K562 (cell line): ENCODE data around the gene C13orf46. TPM values are rescaled to one million over a fixed set of nuclear protein-coding genes. Genes with fewer than 3 reads are reported as not detected.

Source experiments
- ATAC-seq: fragments of 200-7000 bp; cut with Tn5 transposase; 3 replicates; pipeline ENCODE4 v1.9.1; 2020; ENCODE audit warnings: moderate library complexity
- BruUV-seq: library from RNA; stranded (reverse); fragments of 400-500 nt; replicated peaks from 2 replicates; lab custom pipeline; 2021; lab: Mats Ljungman, UMichigan
- CTCF ChIA-PET: fragments of 300-600 bp; formaldehyde crosslinking; extraction: SDS; loops from one replicate; lab custom pipeline; 2021; ENCODE audit warnings: low intra/inter-chr PET ratio; lab: Yijun Ruan, JAX
- POLR2A ChIA-PET: fragments of 300-600, 350-650 bp; sonication (Branson Sonifier 250); formaldehyde crosslinking; extraction: SDS; loops from one replicate; lab custom pipeline; 2021; ENCODE audit warnings: antibody characterized with exemption, inconsistent platforms; lab: Yijun Ruan, JAX
- DNase-seq, 4 experiments: peaks; one replicate each; pipeline versions ENCODE4 v3.0.0 to v3.0.0-alpha.2; 2011 to 2018; ENCODE audit warnings: low spot score in 3 of 4, mixed read lengths in 3 of 4; ENCODE audit errors: extremely low read depth in 1 of 4
- FAIRE-seq: peaks from 2 replicates; lab custom pipeline; 2011; peaks lifted over from hg19 to GRCh38; lab: Jason Lieb, UNC
- H2AFZ ChIP-seq: 2 replicates; pipeline ENCODE4 v1.6.0; 2011; ENCODE audit warnings: low read depth, low read length, control low read depth, inconsistent platforms
- H3K27ac ChIP-seq: fragments of 200-600 bp; 3 replicates; pipeline ENCODE4 v1.8.0; 2011; ENCODE audit warnings: low read depth, mild to moderate bottlenecking, control low read depth, inconsistent platforms, low read length, moderate library complexity, mixed read lengths; ENCODE audit errors: extremely low read depth
- H3K27me3 ChIP-seq, 2 experiments: fragments of 300-600 bp in 1 of 2; 2 replicates in 1 of 2; 3 replicates in 1 of 2; pipeline versions ENCODE4 v1.6.0 to v1.8.0; 2011; ENCODE audit warnings: inconsistent platforms in 2 of 2, low read length in 2 of 2, mild to moderate bottlenecking in 1 of 2, mixed read lengths in 1 of 2, moderate library complexity in 1 of 2; ENCODE audit not compliant: control insufficient read depth in 2 of 2, insufficient read depth in 2 of 2
- H3K36me3 ChIP-seq: fragments of 300-600 bp; 3 replicates; pipeline ENCODE4 v1.8.0; 2011; ENCODE audit warnings: mild to moderate bottlenecking, low read length, inconsistent platforms; ENCODE audit not compliant: control insufficient read depth, insufficient read depth
- H3K4me1 ChIP-seq, 2 experiments: fragments of 200-600 bp in 1 of 2; replicated peaks in 1 of 2; 2 replicates in 1 of 2; 3 replicates in 1 of 2; pipeline versions ENCODE4 v1.5.1 to v1.8.0; 2011; ENCODE audit warnings: inconsistent platforms in 2 of 2, low read length in 2 of 2, mild to moderate bottlenecking in 1 of 2, mixed read lengths in 1 of 2, moderate library complexity in 1 of 2; ENCODE audit not compliant: control insufficient read depth in 2 of 2, insufficient read depth in 2 of 2
- H3K4me2 ChIP-seq: 2 replicates; pipeline ENCODE4 v1.6.1; 2011; ENCODE audit warnings: low read length, control low read depth, inconsistent platforms, mixed read lengths; ENCODE audit not compliant: insufficient read depth
- H3K4me3 ChIP-seq: fragments of 200-600 bp; sonication (generic), shearing (Covaris generic); 2 replicates; pipeline ENCODE4 v1.5.1; 2016; ENCODE audit warnings: control low read depth, inconsistent platforms
- H3K79me2 ChIP-seq: fragments of 200-600 bp; 3 replicates; pipeline ENCODE4 v1.8.0; 2011; ENCODE audit warnings: low read length, inconsistent platforms; ENCODE audit not compliant: control insufficient read depth, insufficient read depth
- H3K9ac ChIP-seq, 2 experiments: 2 replicates each; pipeline versions ENCODE4 v1.6.0 to v1.6.1; 2011; ENCODE audit warnings: low read depth in 2 of 2, low read length in 2 of 2, control low read depth in 1 of 2, inconsistent platforms in 1 of 2, mild to moderate bottlenecking in 1 of 2, mixed read lengths in 1 of 2; ENCODE audit not compliant: insufficient read depth in 1 of 2
- H3K9me1 ChIP-seq: one replicate; pipeline ENCODE4 v1.6.0; 2011; ENCODE audit warnings: inconsistent platforms, mild to moderate bottlenecking, low read length, moderate library complexity; ENCODE audit not compliant: control insufficient read depth, insufficient read depth
- H3K9me3 ChIP-seq: replicated peaks from 2 replicates; pipeline ENCODE4 v1.5.1; 2011; ENCODE audit warnings: low read depth, low read length, inconsistent platforms; ENCODE audit not compliant: control insufficient read depth, insufficient read depth
- H4K20me1 ChIP-seq: replicated peaks from 2 replicates; pipeline ENCODE4 v1.6.1; 2011; ENCODE audit warnings: low read length, inconsistent platforms, mixed read lengths; ENCODE audit not compliant: control insufficient read depth, insufficient read depth
- DPF2 ChIP-seq: fragments of 450-650 bp; IDR thresholded peaks from 2 replicates; pipeline ENCODE4 v1.6.1; 2016
- IRF2 ChIP-seq: sonication (generic); formaldehyde crosslinking; IDR thresholded peaks from 2 replicates; pipeline ENCODE4 v1.8.1; 2022; ENCODE audit warnings: mild to moderate bottlenecking, missing genetic modification reagents
- L3MBTL2 ChIP-seq: fragments of 450-650 bp; IDR thresholded peaks from 2 replicates; pipeline ENCODE4 v1.6.1; 2016; ENCODE audit warnings: mild to moderate bottlenecking, moderate library complexity
- LEF1 ChIP-seq: fragments of 450-650 bp; IDR thresholded peaks from 2 replicates; pipeline ENCODE4 v1.6.1; 2016; ENCODE audit warnings: mild to moderate bottlenecking
- NCOA4 ChIP-seq: fragments of 450-650 bp; IDR thresholded peaks from 2 replicates; pipeline ENCODE4 v1.6.1; 2018; ENCODE audit warnings: mild to moderate bottlenecking; ENCODE audit not compliant: partially characterized antibody
- POLR3G ChIP-seq: IDR thresholded peaks from 2 replicates; pipeline ENCODE4 v1.6.1; 2011; ENCODE audit not compliant: insufficient read length, insufficient replicate concordance; ENCODE audit errors: extremely low read depth
- RFX1 ChIP-seq: fragments of 450-650 bp; IDR thresholded peaks from 2 replicates; pipeline ENCODE4 v1.6.1; 2016; ENCODE audit warnings: mild to moderate bottlenecking, moderate library complexity
- RFX7 ChIP-seq: fragments of 250-450 bp; sonication (Bioruptor Pico); IDR thresholded peaks from 2 replicates; pipeline ENCODE4 v1.5.1; 2021; ENCODE audit warnings: mild to moderate bottlenecking
- SIN3B ChIP-seq: fragments of 450-650 bp; IDR thresholded peaks from 2 replicates; pipeline ENCODE4 v1.6.1; 2017; ENCODE audit warnings: low read depth, mild to moderate bottlenecking, moderate library complexity
- SP1 ChIP-seq: sonication (generic); formaldehyde crosslinking; IDR thresholded peaks from 2 replicates; pipeline ENCODE4 v1.8.1; 2022; ENCODE audit warnings: mild to moderate bottlenecking, missing genetic modification reagents
- ZBTB8A ChIP-seq: fragments of 450-650 bp; IDR thresholded peaks from 2 replicates; pipeline ENCODE4 v1.6.1; 2018; ENCODE audit warnings: mild to moderate bottlenecking, moderate library complexity; ENCODE audit not compliant: partially characterized antibody
- ZNF124 ChIP-seq: sonication (generic); formaldehyde crosslinking; IDR thresholded peaks from 2 replicates; pipeline ENCODE4 v1.8.1; 2022; ENCODE audit warnings: missing genetic modification reagents
- ZNF551 ChIP-seq: fragments of 250-450 bp; sonication (Bioruptor Pico); IDR thresholded peaks from 2 replicates; pipeline ENCODE4 v1.5.0; 2021; ENCODE audit warnings: mild to moderate bottlenecking, moderate library complexity
- WGBS: fragments of 100-300 bp; shearing (Covaris generic); methylation state at CpG from one replicate; pipeline ENCODE4 v1.1.6; 2016; ENCODE audit warnings: low coverage, mixed read lengths; ENCODE audit not compliant: insufficient coverage; ENCODE audit errors: missing lambda C conversion rate; 5-methylcytosine and 5-hydroxymethylcytosine counted together
- in situ Hi-C: fragments of 300-500 bp; cut with MboI; formaldehyde crosslinking; loops from 4 replicates; pipeline ENCODE4 v1.15.0; 2018; ENCODE audit warnings: inconsistent platforms, mixed read lengths
- intact Hi-C: fragments of 100-400 bp; cut with micrococcal nuclease; formaldehyde crosslinking; loops from 2 replicates; pipeline ENCODE4 v1.14.2; 2022
- polyA plus RNA-seq, 8 experiments: library from polyadenylated mRNA; depleted of rRNA in 4 of 8; stranded (reverse) in 5 of 8; unstranded in 3 of 8; fragments of >200 nt; fragmentation: Nextera tagmentation in 2 of 8; fragmentation: Illumina TruSeq in 1 of 8; extraction: Ambion mirVana in 2 of 8; extraction: Trizol in 1 of 8; gene quantifications; 2 replicates each; pipeline versions ENCODE4 v1.2.1 to v1.2.3, GENCODE V29; 2011 to 2014; ENCODE audit warnings: inconsistent platforms in 1 of 8, missing spikeins in 1 of 8
- total RNA-seq, 7 experiments: library from RNA; depleted of rRNA in 6 of 7; stranded (reverse); fragments of >200 nt in 6 of 7; fragmentation: Illumina TruSeq in 2 of 7; extraction: Trizol in 2 of 7; gene quantifications; 2 replicates each; pipeline versions ENCODE4 v1.2.1 to v1.2.3, GENCODE V29; 2011 to 2021; ENCODE audit warnings: low replicate concordance in 1 of 7

C13orf46 gene
- total and polyA plus RNA-seq, 9 of the 15 experiments (the other 6 are each of a cell fraction or from before 2014, with no cell fraction given), result 0.04 to 0.24 (median 0.05) TPM; not detected in 4

DNA sequence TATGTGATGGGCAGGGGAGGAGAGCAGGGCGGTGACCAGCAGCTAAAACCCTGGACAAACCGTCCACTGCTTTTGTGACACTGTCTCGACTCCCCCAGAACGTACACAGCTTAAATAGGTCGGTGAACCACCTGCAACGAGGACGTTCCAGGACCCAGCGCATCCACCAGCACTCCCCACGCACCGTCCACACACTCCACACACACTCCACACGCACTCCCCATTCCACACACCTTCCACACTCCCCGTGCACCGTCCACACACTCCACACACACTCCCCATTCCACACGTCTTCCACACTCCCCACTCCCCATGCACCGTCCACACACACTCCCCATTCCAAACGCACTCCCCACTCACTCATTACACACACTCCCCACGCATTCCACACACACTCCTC lies 38.3 kb upstream of the C13orf46 start:
- FAIRE-seq (no peak), ATAC-seq (no peak), DNase-seq (no peak)
- ChIA-PET POLR2A (no interaction called here), CTCF (no interaction called here)
- intact Hi-C loops (no loop called here), in situ Hi-C loops (no loop called here)
- BruUV-seq, result no TSS peak
- 98% methylated on average over 7 of the region's 17 CpGs for WGBS
- TF ChIP-seq ZNF551 (no peak), SIN3B (no peak), SP1 (CRISPR knock-in tag) (no peak), IRF2 (CRISPR knock-in tag) (no peak), LEF1 (no peak), DPF2 (no peak), RFX7 (CRISPR knock-in tag) (no peak), L3MBTL2 (no peak), POLR3G (no peak), NCOA4 (no peak), ZNF124 (CRISPR knock-in tag) (no peak), ZBTB8A (no peak), RFX1 (no peak)
- Histone ChIP-seq H3K27me3 (no peaks in the 10 kb centered on the region), H3K27ac (no peak overlapping the region), H3K9ac (no peak overlapping the region; a peak in 1 of 4 replicates), H3K4me1 (peaks cover 0 to 18% of the 10 kb centered on the region in 2 experiments; a peak in 2 of 5 replicates), H3K9me1 (no peaks in the 10 kb centered on the region), H3K4me3 (no peak overlapping the region), H4K20me1 (no peaks in the 10 kb centered on the region), H2AFZ (no peak overlapping the region), H3K9me3 (no peaks in the 10 kb centered on the region), H3K36me3 (peaks cover 48% of the 10 kb centered on the region; the same call in 2 of the 3 replicates), H3K79me2 (no peaks in the 10 kb centered on the region), H3K4me2 (no peak overlapping the region)
